Measurements from ENCODE around the gene GALNT2.

Gene GALNT2

GRCh38 chr1:230158415-230159291 lies 91.6 kb downstream of the GALNT2 start:
- no peaks in the 10 kb centered on the region for H3K27me3 ChIP-seq (ENCODE audit: control insufficient read depth in 1 of 2, insufficient read depth in 2 of 2, low read length in 2 of 2)
- H3K4me3 ChIP-seq (ENCODE audit: low read depth in 1 of 2, low read length in 2 of 2): no peak overlapping the region
- no peaks in the 10 kb centered on the region for H3K9me3 ChIP-seq (ENCODE audit: control insufficient read depth in 1 of 2, low read length in 2 of 2)
- H3K9ac ChIP-seq (ENCODE audit: low read depth in 1 of 2, low read length in 2 of 2): no peak overlapping the region
- H3K4me1 ChIP-seq (ENCODE audit: control insufficient read depth in 1 of 2, insufficient read depth in 2 of 2, low read length in 2 of 2): peaks cover 41 to 49% of the 10 kb centered on the region in 2 donors
- H3K27ac ChIP-seq (ENCODE audit: low read depth, low read length): no peak overlapping the region
- H3K36me3 ChIP-seq (ENCODE audit: control insufficient read depth in 1 of 2, insufficient read depth in 2 of 2, low read length in 2 of 2): no peaks in the 10 kb centered on the region

GRCh38 chr1:230159580-230159979 lies 92.5 kb downstream of the GALNT2 start:
- no peak overlapping the region for H3K4me3 ChIP-seq (ENCODE audit: low read depth in 1 of 2, low read length in 2 of 2)
- H3K27me3 ChIP-seq (ENCODE audit: control insufficient read depth in 1 of 2, insufficient read depth in 2 of 2, low read length in 2 of 2): no peaks in the 10 kb centered on the region
- H3K9me3 ChIP-seq (ENCODE audit: control insufficient read depth in 1 of 2, low read length in 2 of 2): no peaks in the 10 kb centered on the region
- no peak overlapping the region for H3K27ac ChIP-seq (ENCODE audit: low read depth, low read length)
- H3K36me3 ChIP-seq (ENCODE audit: control insufficient read depth in 1 of 2, insufficient read depth in 2 of 2, low read length in 2 of 2): no peaks in the 10 kb centered on the region
- H3K4me1 ChIP-seq (ENCODE audit: control insufficient read depth in 1 of 2, insufficient read depth in 2 of 2, low read length in 2 of 2): peaks cover 33 to 40% of the 10 kb centered on the region in 2 donors
- H3K9ac ChIP-seq (ENCODE audit: low read depth in 1 of 2, low read length in 2 of 2): no peak overlapping the region

- Histone ChIP-seq H3K4me1 (ENCODE audit: control insufficient read depth in 1 of 2, insufficient read depth in 2 of 2, low read length in 2 of 2) (peaks cover 31 to 37% of the 10 kb centered on the region in 2 donors), H3K9me3 (ENCODE audit: control insufficient read depth in 1 of 2, low read length in 2 of 2) (no peaks in the 10 kb centered on the region), H3K27me3 (ENCODE audit: control insufficient read depth in 1 of 2, insufficient read depth in 2 of 2, low read length in 2 of 2) (no peaks in the 10 kb centered on the region), H3K36me3 (ENCODE audit: control insufficient read depth in 1 of 2, insufficient read depth in 2 of 2, low read length in 2 of 2) (no peaks in the 10 kb centered on the region), H3K27ac (ENCODE audit: low read depth, low read length) (no peak overlapping the region), H3K9ac (ENCODE audit: low read depth in 1 of 2, low read length in 2 of 2) (no peak overlapping the region), H3K4me3 (ENCODE audit: low read depth in 1 of 2, low read length in 2 of 2) (no peak overlapping the region)
Observed at GRCh38 chr1:230160957-230161771, 94.1 kb downstream of the GALNT2 start.

GRCh38 chr1:230163205-230163604 lies 96.2 kb downstream of the GALNT2 start:
- H3K9me3 ChIP-seq (ENCODE audit: control insufficient read depth in 1 of 2, low read length in 2 of 2): no peaks in the 10 kb centered on the region
- H3K9ac ChIP-seq (ENCODE audit: low read depth in 1 of 2, low read length in 2 of 2): no peak overlapping the region
- H3K4me3 ChIP-seq (ENCODE audit: low read depth in 1 of 2, low read length in 2 of 2): no peak overlapping the region
- H3K36me3 ChIP-seq (ENCODE audit: control insufficient read depth in 1 of 2, insufficient read depth in 2 of 2, low read length in 2 of 2): no peaks in the 10 kb centered on the region
- H3K27ac ChIP-seq (ENCODE audit: low read depth, low read length): no peak overlapping the region
- H3K27me3 ChIP-seq (ENCODE audit: control insufficient read depth in 1 of 2, insufficient read depth in 2 of 2, low read length in 2 of 2): no peaks in the 10 kb centered on the region
- peaks cover 28 to 30% of the 10 kb centered on the region in 2 donors for H3K4me1 ChIP-seq (ENCODE audit: control insufficient read depth in 1 of 2, insufficient read depth in 2 of 2, low read length in 2 of 2)

- Histone ChIP-seq H3K9me3 (ENCODE audit: control insufficient read depth in 1 of 2, low read length in 2 of 2) (no peaks in the 10 kb centered on the region), H3K9ac (ENCODE audit: low read depth in 1 of 2, low read length in 2 of 2) (no peak overlapping the region), H3K4me3 (ENCODE audit: low read depth in 1 of 2, low read length in 2 of 2) (no peak overlapping the region), H3K27me3 (ENCODE audit: control insufficient read depth in 1 of 2, insufficient read depth in 2 of 2, low read length in 2 of 2) (no peaks in the 10 kb centered on the region), H3K4me1 (ENCODE audit: control insufficient read depth in 1 of 2, insufficient read depth in 2 of 2, low read length in 2 of 2) (peaks cover 23 to 25% of the 10 kb centered on the region in 2 donors), H3K36me3 (ENCODE audit: control insufficient read depth in 1 of 2, insufficient read depth in 2 of 2, low read length in 2 of 2) (no peaks in the 10 kb centered on the region), H3K27ac (ENCODE audit: low read depth, low read length) (no peak overlapping the region)
Observed at GRCh38 chr1:230163719-230164118, 96.7 kb downstream of the GALNT2 start.

- H3K4me1 ChIP-seq (ENCODE audit: control insufficient read depth in 1 of 2, insufficient read depth in 2 of 2, low read length in 2 of 2): peaks cover 21 to 23% of the 10 kb centered on the region in 2 donors
- H3K9ac ChIP-seq (ENCODE audit: low read depth in 1 of 2, low read length in 2 of 2): no peak overlapping the region
- no peaks in the 10 kb centered on the region for H3K36me3 ChIP-seq (ENCODE audit: control insufficient read depth in 1 of 2, insufficient read depth in 2 of 2, low read length in 2 of 2)
- H3K9me3 ChIP-seq (ENCODE audit: control insufficient read depth in 1 of 2, low read length in 2 of 2): no peaks in the 10 kb centered on the region
- no peak overlapping the region for H3K27ac ChIP-seq (ENCODE audit: low read depth, low read length)
- no peaks in the 10 kb centered on the region for H3K27me3 ChIP-seq (ENCODE audit: control insufficient read depth in 1 of 2, insufficient read depth in 2 of 2, low read length in 2 of 2)
- no peak overlapping the region for H3K4me3 ChIP-seq (ENCODE audit: low read depth in 1 of 2, low read length in 2 of 2)
Observed at GRCh38 chr1:230165536-230165935, 98.5 kb downstream of the GALNT2 start.

GRCh38 chr1:230166366-230167132 lies 99.5 kb downstream of the GALNT2 start:
- H3K9ac ChIP-seq (ENCODE audit: low read depth in 1 of 2, low read length in 2 of 2): no peak overlapping the region
- no peak overlapping the region for H3K4me3 ChIP-seq (ENCODE audit: low read depth in 1 of 2, low read length in 2 of 2)
- H3K27ac ChIP-seq (ENCODE audit: low read depth, low read length): no peak overlapping the region
- H3K9me3 ChIP-seq (ENCODE audit: control insufficient read depth in 1 of 2, low read length in 2 of 2): no peaks in the 10 kb centered on the region
- peaks cover 11 to 13% of the 10 kb centered on the region in 2 donors for H3K4me1 ChIP-seq (ENCODE audit: control insufficient read depth in 1 of 2, insufficient read depth in 2 of 2, low read length in 2 of 2)
- no peaks in the 10 kb centered on the region for H3K27me3 ChIP-seq (ENCODE audit: control insufficient read depth in 1 of 2, insufficient read depth in 2 of 2, low read length in 2 of 2)
- no peaks in the 10 kb centered on the region for H3K36me3 ChIP-seq (ENCODE audit: control insufficient read depth in 1 of 2, insufficient read depth in 2 of 2, low read length in 2 of 2)

- H3K36me3 ChIP-seq (ENCODE audit: control insufficient read depth in 1 of 2, insufficient read depth in 2 of 2, low read length in 2 of 2): no peaks in the 10 kb centered on the region
- no peaks in the 10 kb centered on the region for H3K27me3 ChIP-seq (ENCODE audit: control insufficient read depth in 1 of 2, insufficient read depth in 2 of 2, low read length in 2 of 2)
- H3K9me3 ChIP-seq (ENCODE audit: control insufficient read depth in 1 of 2, low read length in 2 of 2): no peaks in the 10 kb centered on the region
- H3K4me3 ChIP-seq (ENCODE audit: low read depth in 1 of 2, low read length in 2 of 2): no peak overlapping the region
- peaks cover 9 to 13% of the 10 kb centered on the region in 2 donors for H3K4me1 ChIP-seq (ENCODE audit: control insufficient read depth in 1 of 2, insufficient read depth in 2 of 2, low read length in 2 of 2)
- no peak overlapping the region for H3K9ac ChIP-seq (ENCODE audit: low read depth in 1 of 2, low read length in 2 of 2)
- no peak overlapping the region for H3K27ac ChIP-seq (ENCODE audit: low read depth, low read length)
Observed at GRCh38 chr1:230167419-230167852, 100.4 kb downstream of the GALNT2 start.

GRCh38 chr1:230169454-230170152 lies 102.6 kb downstream of the GALNT2 start:
- Histone ChIP-seq H3K36me3 (ENCODE audit: control insufficient read depth in 1 of 2, insufficient read depth in 2 of 2, low read length in 2 of 2) (no peaks in the 10 kb centered on the region), H3K4me3 (ENCODE audit: low read depth in 1 of 2, low read length in 2 of 2) (peak overlapping the region; percentile 49 to 59), H3K9ac (ENCODE audit: low read depth in 1 of 2, low read length in 2 of 2) (peak overlapping the region; percentile 45), H3K27me3 (ENCODE audit: control insufficient read depth in 1 of 2, insufficient read depth in 2 of 2, low read length in 2 of 2) (no peaks in the 10 kb centered on the region), H3K9me3 (ENCODE audit: control insufficient read depth in 1 of 2, low read length in 2 of 2) (no peaks in the 10 kb centered on the region), H3K27ac (ENCODE audit: low read depth, low read length) (peak overlapping the region; percentile 68), H3K4me1 (ENCODE audit: control insufficient read depth in 1 of 2, insufficient read depth in 2 of 2, low read length in 2 of 2) (peaks cover 16 to 20% of the 10 kb centered on the region in 2 donors)
